GM20000 (cell line): ENCODE data around the gene PTX4.
A peak's percentile ranks its signal among the peaks of the same experiment; 100 is the strongest.

ENCODE experiments used
- DNase-seq: peaks from one replicate; pipeline ENCODE4 v3.0.0; 2012; ENCODE audit warnings: low spot score
- CTCF ChIP-seq: IDR thresholded peaks from 2 replicates; pipeline ENCODE4 v1.5.1; 2012; ENCODE audit warnings: mild to moderate bottlenecking, control low read depth; ENCODE audit errors: extremely low read depth, missing control alignments

The PTX4 gene

DNA sequence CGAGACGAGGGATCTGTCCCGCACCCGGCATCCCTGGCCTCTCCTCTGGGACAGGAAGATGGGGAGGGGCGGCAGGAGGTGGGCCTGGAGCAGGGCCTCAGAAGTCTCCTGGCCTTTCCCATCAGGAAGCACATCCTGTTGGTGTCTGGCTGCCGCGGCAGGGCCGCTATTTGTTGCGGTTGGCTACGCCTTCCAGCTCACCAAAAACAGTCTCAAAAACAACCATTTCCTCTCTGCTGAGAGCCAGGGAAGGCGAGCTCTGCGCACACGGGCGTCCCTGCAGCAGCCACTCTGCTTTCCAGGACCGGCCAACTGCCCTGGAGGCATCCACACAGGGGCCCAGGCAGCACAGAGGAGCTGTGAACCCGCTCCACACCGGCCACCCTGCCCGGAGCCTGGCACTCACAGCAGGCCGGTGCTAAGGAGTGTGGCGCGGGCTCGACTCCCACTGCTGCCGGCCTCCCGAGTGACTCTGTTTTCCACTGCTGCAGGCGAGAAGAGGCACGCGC lies 44.8 kb upstream of the PTX4 start, which contains the start of gene TMEM204:
Gene TMEM204 (plus strand): TSS at position 224 of the 509 bp plus-strand sequence. CDS start 610 bp downstream, outside the sequence.
- no peak for TF ChIP-seq CTCF
- peak; percentile 38 for DNase-seq

- DNase-seq: no peak
These were observed 44.0 kb upstream of the PTX4 start for GRCh38 chr16:1532771-1533170.

DNA sequence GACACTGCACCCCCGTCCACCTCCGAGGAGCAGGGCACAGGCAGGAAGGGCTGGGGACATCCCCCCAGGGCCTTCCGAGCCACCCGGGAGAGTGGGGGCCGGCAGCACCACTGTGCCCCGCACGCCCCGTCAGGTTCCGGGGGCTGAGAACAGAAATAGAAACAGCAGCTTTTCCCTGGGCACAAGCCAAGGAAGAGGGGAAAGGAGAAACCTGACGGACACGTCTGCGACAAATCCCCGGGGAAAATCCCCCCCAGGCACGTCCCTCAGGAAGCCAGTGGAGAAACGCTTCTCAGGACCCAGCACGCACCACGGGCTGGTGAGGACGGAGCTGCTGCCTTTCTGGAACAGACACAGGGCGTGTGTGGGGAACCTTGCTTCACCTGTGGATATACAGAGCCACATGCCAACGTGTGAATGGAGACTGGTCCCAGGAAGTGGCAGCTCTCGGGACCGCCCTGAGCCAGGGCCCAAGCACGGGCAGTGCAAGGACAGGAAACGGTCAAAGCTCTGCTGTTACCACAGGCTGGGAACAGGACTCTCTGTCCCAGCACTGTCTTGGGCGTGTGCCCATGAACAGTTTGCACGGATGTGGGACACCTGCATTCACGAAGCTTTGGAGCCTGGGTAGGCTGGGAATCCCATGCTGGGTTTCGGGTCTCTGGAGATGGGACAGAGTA lies 43.5 kb upstream of the PTX4 start:
- peak; percentile 38 for DNase-seq
- TF ChIP-seq CTCF: no peak

More at GRCh38 chr16:1532771-1533170, 44.0 kb upstream of the PTX4 start:
- no peak for TF ChIP-seq CTCF

DNA sequence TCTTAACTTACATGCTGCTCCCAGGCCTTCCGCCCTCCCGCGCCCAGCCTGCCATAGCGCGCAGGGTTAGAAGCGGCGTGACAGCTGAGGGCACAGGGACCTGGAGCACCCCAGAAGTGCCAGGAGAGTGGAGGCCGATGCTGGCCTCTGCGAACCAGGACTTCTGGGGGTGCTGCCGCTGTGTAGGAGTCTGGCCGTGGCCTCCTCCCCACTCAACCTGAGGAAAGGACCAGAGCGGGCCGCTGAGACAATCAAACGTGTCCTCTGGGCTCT lies 42.8 kb upstream of the PTX4 start:
- no peak for TF ChIP-seq CTCF
- no peak for DNase-seq

GRCh38 chr16:1530883-1531637 lies 42.3 kb upstream of the PTX4 start:
- peak; percentile 19 for DNase-seq
- no peak for TF ChIP-seq CTCF

- DNase-seq: no peak
- TF ChIP-seq CTCF: no peak
These were observed 41.7 kb upstream of the PTX4 start for GRCh38 chr16:1530349-1530882.

DNA sequence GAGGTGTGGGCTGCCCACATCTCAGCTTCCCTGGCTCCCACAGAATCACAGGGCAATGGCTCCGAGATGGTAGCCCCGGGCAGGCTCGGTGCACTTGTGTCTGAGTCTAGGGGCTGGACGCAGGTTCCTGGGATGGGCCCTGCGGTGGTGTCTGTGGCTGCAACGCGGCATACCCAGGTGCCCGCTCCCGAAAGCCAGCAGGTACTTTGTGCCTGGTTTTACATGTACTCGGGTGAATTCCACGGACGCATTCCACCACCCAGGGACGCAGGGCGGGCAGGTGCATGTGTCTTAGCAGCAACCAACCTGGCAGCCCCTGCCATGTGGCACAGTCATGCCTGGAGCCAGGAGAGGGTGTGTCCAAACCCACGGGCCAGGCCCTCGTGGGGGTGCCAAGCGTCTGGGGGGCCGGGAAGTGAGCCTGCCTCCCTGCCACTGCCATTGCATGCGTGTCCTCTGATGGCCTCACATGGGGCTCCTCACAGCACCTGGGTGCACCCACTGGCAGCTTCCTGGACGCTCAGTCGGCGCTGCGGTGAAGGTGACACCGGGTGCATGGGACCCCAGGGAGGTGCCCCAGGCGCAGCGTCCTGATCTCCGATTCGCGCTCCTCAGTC lies 40.3 kb upstream of the PTX4 start:
- no peak for DNase-seq
- TF ChIP-seq CTCF: no peak
